B cell (primary cell): ENCODE results near the gene PREB.

Source experiments
- CTCF ChIP-seq: fragments of 200-600 bp; IDR thresholded peaks from one replicate; pipeline ENCODE4 v1.8.0; 2022; ENCODE audit warnings: antibody characterized with exemption, mild to moderate bottlenecking
- EZH2 ChIP-seq: IDR thresholded peaks from 2 replicates; pipeline ENCODE4 v1.6.1; 2012; ENCODE audit warnings: borderline replicate concordance, low read depth, mild to moderate bottlenecking, moderate library complexity, low read length; ENCODE audit not compliant: insufficient read depth, poor library complexity, severe bottlenecking

- TF ChIP-seq EZH2 (no peak), CTCF (no peak)
Observed at GRCh38 chr2:27095427-27095744, 39.0 kb downstream of the PREB start.
